ENCODE data around the gene PBX1.

DNA sequence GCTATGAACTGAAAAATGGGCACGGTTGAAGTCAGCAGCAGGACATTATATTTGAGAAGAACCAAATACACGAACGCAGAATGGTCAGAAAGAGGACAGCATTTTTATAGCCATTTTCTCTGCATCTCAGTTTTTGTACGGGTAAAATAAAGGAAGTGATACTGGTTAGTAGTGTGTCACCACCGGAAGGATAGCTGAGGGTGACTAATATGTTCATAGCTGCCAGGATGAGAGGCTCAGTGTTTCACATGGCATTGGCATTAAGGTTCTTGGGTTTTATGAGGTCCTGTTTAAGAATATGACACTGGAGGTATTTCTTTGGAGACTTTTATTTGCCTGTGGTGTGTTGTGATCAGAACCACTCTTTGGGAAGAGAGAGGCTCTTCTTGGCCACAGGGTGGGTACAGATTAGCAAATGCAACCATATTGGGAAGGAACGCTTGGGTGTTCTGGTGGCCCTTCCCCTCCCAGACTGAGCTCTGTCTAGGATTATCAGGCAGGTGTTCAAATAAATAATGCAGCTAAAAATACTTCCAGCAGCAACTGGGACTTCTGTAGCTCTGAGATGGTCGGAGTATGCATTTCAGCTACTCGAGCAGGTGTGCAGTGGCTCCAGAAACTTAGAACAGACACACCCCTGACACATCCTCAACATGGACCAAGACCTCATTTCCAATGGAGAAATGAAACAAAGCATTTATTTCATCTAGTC is 158.2 kb downstream of the PBX1 start:
- TF ChIP-seq POLR2AphosphoS5 (IDR thresholded peaks at IDR 0.05; ENCODE audit: low read depth, low read length) (no peak), TAF1 (IDR thresholded peaks at IDR 0.05; ENCODE audit: borderline replicate concordance, insufficient read depth, low read length) (no peak)
- TF ChIP-seq, protein P1, sequence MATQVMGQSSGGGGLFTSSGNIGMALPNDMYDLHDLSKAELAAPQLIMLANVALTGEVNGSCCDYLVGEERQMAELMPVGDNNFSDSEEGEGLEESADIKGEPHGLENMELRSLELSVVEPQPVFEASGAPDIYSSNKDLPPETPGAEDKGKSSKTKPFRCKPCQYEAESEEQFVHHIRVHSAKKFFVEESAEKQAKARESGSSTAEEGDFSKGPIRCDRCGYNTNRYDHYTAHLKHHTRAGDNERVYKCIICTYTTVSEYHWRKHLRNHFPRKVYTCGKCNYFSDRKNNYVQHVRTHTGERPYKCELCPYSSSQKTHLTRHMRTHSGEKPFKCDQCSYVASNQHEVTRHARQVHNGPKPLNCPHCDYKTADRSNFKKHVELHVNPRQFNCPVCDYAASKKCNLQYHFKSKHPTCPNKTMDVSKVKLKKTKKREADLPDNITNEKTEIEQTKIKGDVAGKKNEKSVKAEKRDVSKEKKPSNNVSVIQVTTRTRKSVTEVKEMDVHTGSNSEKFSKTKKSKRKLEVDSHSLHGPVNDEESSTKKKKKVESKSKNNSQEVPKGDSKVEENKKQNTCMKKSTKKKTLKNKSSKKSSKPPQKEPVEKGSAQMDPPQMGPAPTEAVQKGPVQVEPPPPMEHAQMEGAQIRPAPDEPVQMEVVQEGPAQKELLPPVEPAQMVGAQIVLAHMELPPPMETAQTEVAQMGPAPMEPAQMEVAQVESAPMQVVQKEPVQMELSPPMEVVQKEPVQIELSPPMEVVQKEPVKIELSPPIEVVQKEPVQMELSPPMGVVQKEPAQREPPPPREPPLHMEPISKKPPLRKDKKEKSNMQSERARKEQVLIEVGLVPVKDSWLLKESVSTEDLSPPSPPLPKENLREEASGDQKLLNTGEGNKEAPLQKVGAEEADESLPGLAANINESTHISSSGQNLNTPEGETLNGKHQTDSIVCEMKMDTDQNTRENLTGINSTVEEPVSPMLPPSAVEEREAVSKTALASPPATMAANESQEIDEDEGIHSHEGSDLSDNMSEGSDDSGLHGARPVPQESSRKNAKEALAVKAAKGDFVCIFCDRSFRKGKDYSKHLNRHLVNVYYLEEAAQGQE (IDR thresholded peaks at IDR 0.05; ENCODE audit: insufficient read depth in 1 of 2, low read depth in 2 of 2, low read length in 2 of 2), result no peak
